IMR-90 (cell line): ENCODE data around the gene FCN1. TPM values are rescaled to one million over a fixed set of nuclear protein-coding genes. Genes with fewer than 3 reads are reported as not detected.

ENCODE experiments used
- ATAC-seq: fragments of 200-7000 bp; cut with Tn5 transposase; 2 replicates; pipeline ENCODE4 v1.9.1; 2020; ENCODE audit warnings: low read depth, mild to moderate bottlenecking, moderate library complexity
- BruUV-seq: library from RNA; stranded (reverse); fragments of 400-500 nt; replicated peaks from 2 replicates; lab custom pipeline; 2021; lab: Mats Ljungman, UMichigan
- CTCF ChIA-PET: fragments of 300-600 bp; formaldehyde crosslinking; extraction: SDS; loops from one replicate; lab custom pipeline; 2021; ENCODE audit warnings: antibody characterized with exemption; lab: Yijun Ruan, JAX
- POLR2A ChIA-PET: fragments of 300-600 bp; sonication (Branson Sonifier 250); formaldehyde crosslinking; loops from one replicate; lab custom pipeline; 2022; ENCODE audit warnings: antibody characterized with exemption; ENCODE audit not compliant: unreplicated experiment; lab: Charles Lee
- DNase-seq: peaks from one replicate; pipeline ENCODE4 v3.0.0; 2013
- H2AFZ ChIP-seq: replicated peaks from 2 replicates; pipeline ENCODE3; 2013; ENCODE audit warnings: low read length, mild to moderate bottlenecking; ENCODE audit not compliant: poor library complexity
- H2AK5ac ChIP-seq: 2 replicates; pipeline ENCODE4 v1.6.1; 2013; ENCODE audit warnings: low read depth, low read length, inconsistent platforms
- H2AK9ac ChIP-seq: replicated peaks from 2 replicates; pipeline ENCODE3; 2013; ENCODE audit warnings: mild to moderate bottlenecking, low read depth, low read length, moderate library complexity; ENCODE audit not compliant: poor library complexity
- H2BK120ac ChIP-seq: 2 replicates; pipeline ENCODE4 v1.6.1; 2013; ENCODE audit warnings: low read depth, low read length, inconsistent platforms
- H2BK15ac ChIP-seq: 3 replicates; pipeline ENCODE4 v1.6.1; 2013; ENCODE audit warnings: low read depth, low read length, inconsistent platforms
- H2BK20ac ChIP-seq: 2 replicates; pipeline ENCODE4 v1.6.1; 2013; ENCODE audit warnings: low read depth, mild to moderate bottlenecking, inconsistent platforms, low read length, moderate library complexity
- H2BK5ac ChIP-seq: 2 replicates; pipeline ENCODE4 v1.6.1; 2013; ENCODE audit warnings: mild to moderate bottlenecking, low read depth, low read length, inconsistent platforms; ENCODE audit not compliant: poor library complexity, severe bottlenecking
- H3K14ac ChIP-seq: replicated peaks from 2 replicates; pipeline ENCODE4 v1.6.1; 2013; ENCODE audit warnings: low read depth, low read length, inconsistent platforms
- H3K18ac ChIP-seq: 2 replicates; pipeline ENCODE4 v1.6.1; 2013; ENCODE audit warnings: low read depth, low read length, control low read depth
- H3K23ac ChIP-seq: 2 replicates; pipeline ENCODE4 v1.6.1; 2013; ENCODE audit warnings: low read depth, low read length, inconsistent platforms
- H3K27ac ChIP-seq: 2 replicates; pipeline ENCODE4 v1.5.1; 2013; ENCODE audit warnings: mild to moderate bottlenecking, control low read depth, low read length; ENCODE audit not compliant: insufficient read depth
- H3K27me3 ChIP-seq: 2 replicates; pipeline ENCODE4 v1.6.1; 2013; ENCODE audit warnings: low read length; ENCODE audit not compliant: control insufficient read depth, insufficient read depth
- H3K36me3 ChIP-seq: 2 replicates; pipeline ENCODE4 v1.6.1; 2013; ENCODE audit warnings: low read length, mixed read lengths; ENCODE audit not compliant: control insufficient read depth, insufficient read depth
- H3K4ac ChIP-seq: 2 replicates; pipeline ENCODE4 v1.6.1; 2013; ENCODE audit warnings: low read depth, low read length, inconsistent platforms
- H3K4me1 ChIP-seq: 2 replicates; pipeline ENCODE4 v1.6.1; 2013; ENCODE audit warnings: low read length, mixed read lengths; ENCODE audit not compliant: control insufficient read depth, insufficient read depth
- H3K4me2 ChIP-seq: 2 replicates; pipeline ENCODE4 v1.6.1; 2013; ENCODE audit warnings: low read depth, mild to moderate bottlenecking, control low read depth, low read length, moderate library complexity
- H3K4me3 ChIP-seq: 2 replicates; pipeline ENCODE4 v1.5.1; 2013; ENCODE audit warnings: low read depth, mild to moderate bottlenecking, control low read depth, low read length, moderate library complexity; ENCODE audit not compliant: insufficient read depth
- H3K56ac ChIP-seq: 2 replicates; pipeline ENCODE4 v1.6.1; 2013; ENCODE audit warnings: low read length, inconsistent platforms; ENCODE audit not compliant: insufficient read depth; ENCODE audit errors: extremely low read depth
- H3K79me1 ChIP-seq, 2 experiments: 2 replicates each; pipeline ENCODE4 v1.6.1; 2013; ENCODE audit warnings: low read length in 2 of 2, inconsistent platforms in 1 of 2, low read depth in 1 of 2
- H3K9ac ChIP-seq: 2 replicates; pipeline ENCODE4 v1.6.1; 2013; ENCODE audit warnings: low read depth, low read length, control low read depth
- H3K9me1 ChIP-seq: 2 replicates; pipeline ENCODE4 v1.6.1; 2013; ENCODE audit warnings: low read length, inconsistent platforms; ENCODE audit not compliant: insufficient read depth
- H3K9me3 ChIP-seq: 2 replicates; pipeline ENCODE4 v1.6.1; 2013; ENCODE audit warnings: low read length; ENCODE audit not compliant: control insufficient read depth, insufficient read depth
- H4K20me1 ChIP-seq: 2 replicates; pipeline ENCODE4 v1.6.1; 2013; ENCODE audit warnings: low read length, inconsistent platforms; ENCODE audit not compliant: insufficient read depth
- H4K5ac ChIP-seq: 2 replicates; pipeline ENCODE4 v1.6.1; 2013; ENCODE audit warnings: mild to moderate bottlenecking, low read depth, low read length, control low read depth
- H4K8ac ChIP-seq, 2 experiments: 2 replicates each; pipeline ENCODE4 v1.6.1; 2013; ENCODE audit warnings: low read depth in 2 of 2, low read length in 2 of 2, control low read depth in 1 of 2, inconsistent platforms in 1 of 2
- H4K91ac ChIP-seq: 2 replicates; pipeline ENCODE4 v1.6.1; 2013; ENCODE audit warnings: low read depth, low read length, inconsistent platforms; ENCODE audit not compliant: insufficient read depth
- BHLHE40 ChIP-seq: fragments of 150-350 bp; IDR thresholded peaks from 2 replicates; pipeline ENCODE4 v1.6.1; 2016; ENCODE audit warnings: mild to moderate bottlenecking, low read depth, low read length
- CHD1 ChIP-seq: IDR thresholded peaks from 2 replicates; pipeline ENCODE4 v1.6.1; 2012; ENCODE audit warnings: low read depth, low read length, improper control_type of control experiment
- FOS ChIP-seq: fragments of 150-350 bp; IDR thresholded peaks from 2 replicates; pipeline ENCODE4 v1.6.1; 2016; ENCODE audit warnings: low read depth, low read length
- RCOR1 ChIP-seq: IDR thresholded peaks from 2 replicates; pipeline ENCODE4 v1.6.1; 2012; ENCODE audit warnings: mild to moderate bottlenecking, low read length, improper control_type of control experiment; ENCODE audit not compliant: insufficient replicate concordance
- RFX5 ChIP-seq: IDR thresholded peaks from 2 replicates; pipeline ENCODE4 v1.8.0; 2012; ENCODE audit warnings: low read depth, mild to moderate bottlenecking, low read length, moderate library complexity
- SMC3 ChIP-seq: fragments of 150-350 bp; IDR thresholded peaks from 2 replicates; pipeline ENCODE4 v1.6.1; 2016; ENCODE audit warnings: low read depth, mild to moderate bottlenecking, antibody characterized with exemption, low read length, moderate library complexity
- WGBS, 2 experiments: methylation state at CpG; one replicate each; pipeline versions ENCODE4 v1.1.5 to v1.1.7; 2013; ENCODE audit warnings: missing lambda C conversion rate in 2 of 2; ENCODE audit not compliant: insufficient read length in 1 of 2; ENCODE audit errors: extremely low coverage in 2 of 2; 5-methylcytosine and 5-hydroxymethylcytosine counted together
- dilution Hi-C: fragments of 300-500 bp; cut with HindIII; formaldehyde crosslinking; loops from one replicate; pipeline ENCODE4 v1.14.3; 2018; ENCODE audit warnings: low sequenced_read_pairs; ENCODE audit not compliant: unreplicated experiment
- in situ Hi-C: fragments of 300-500 bp; cut with MboI; formaldehyde crosslinking; loops from 3 replicates; pipeline ENCODE4 v1.14.3; 2019; ENCODE audit warnings: low sequenced_read_pairs, inconsistent platforms, mixed read lengths
- intact Hi-C: fragments of 100-400 bp; cut with micrococcal nuclease; formaldehyde crosslinking; loops from 2 replicates; pipeline ENCODE4 v1.10.0; 2022
- polyA plus RNA-seq, 3 experiments: library from polyadenylated mRNA; depleted of rRNA; stranded (reverse); fragments of >200 nt; gene quantifications; 2 replicates each; pipeline ENCODE4 v1.2.3, GENCODE V29; 2012; ENCODE audit warnings: low replicate concordance in 1 of 3
- total RNA-seq: library from RNA; depleted of rRNA; stranded (reverse); fragments of >200 nt; gene quantifications from 2 replicates; pipeline ENCODE4 v1.2.3, GENCODE V29; 2012
- TF ChIP-seq, protein P1 (sequence below): fragments of 150-350 bp; IDR thresholded peaks from 2 replicates; pipeline ENCODE4 v1.6.1; 2016; ENCODE audit warnings: low read depth, mild to moderate bottlenecking, low read length, moderate library complexity, borderline replicate concordance
- TF ChIP-seq, protein P2 (sequence below): fragments of 150-350 bp; IDR thresholded peaks from 2 replicates; pipeline ENCODE4 v1.6.1; 2017; ENCODE audit warnings: mild to moderate bottlenecking, antibody characterized with exemption, low read length, low read depth

Gene FCN1
- total and polyA plus RNA-seq, 2 of the 4 experiments (the other 2 are of a cell fraction), result not detected

DNA sequence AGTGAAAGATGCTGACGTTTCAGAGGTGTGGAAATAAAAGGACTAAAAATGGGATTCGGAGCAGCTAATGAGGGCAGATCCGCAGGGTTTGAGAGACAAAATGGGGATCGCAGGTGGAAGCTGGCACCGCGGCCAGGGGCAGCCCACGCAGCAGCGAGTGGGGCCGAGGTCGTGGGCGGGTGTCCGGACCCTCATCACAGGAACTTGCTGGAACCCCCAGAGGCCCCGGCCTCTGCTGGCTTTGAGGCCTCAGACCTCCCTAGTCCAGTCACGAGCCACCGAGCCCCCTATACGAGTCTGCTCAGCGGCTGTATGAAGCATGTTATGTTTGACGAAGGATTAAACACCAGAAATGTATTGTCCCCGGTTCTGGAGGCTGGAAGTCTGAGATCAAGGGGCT, 45.8 kb upstream of the FCN1 start:
- DNase-seq (no peak), ATAC-seq (no peak)
- Histone ChIP-seq H4K20me1 (no peaks in the 10 kb centered on the region), H2AK5ac (no peak overlapping the region), H3K14ac (no peak overlapping the region), H3K4me2 (no peak overlapping the region), H4K5ac (no peak overlapping the region), H4K8ac (no peak overlapping the region), H3K4me1 (no peaks in the 10 kb centered on the region; the same call in 1 of the 2 replicates), H3K9me3 (no peaks in the 10 kb centered on the region), H2BK15ac (no peak overlapping the region), H3K27me3 (peaks cover 3% of the 10 kb centered on the region; the same call in 1 of the 2 replicates), H3K18ac (no peak overlapping the region), H3K27ac (no peak overlapping the region), H3K36me3 (no peaks in the 10 kb centered on the region), H3K9me1 (no peaks in the 10 kb centered on the region), H3K9ac (no peak overlapping the region), H3K23ac (no peak overlapping the region), H4K91ac (no peak overlapping the region), H2BK5ac (no peak overlapping the region), H3K4ac (no peak overlapping the region), H3K4me3 (no peak overlapping the region), H3K79me1 (no peaks in the 10 kb centered on the region), H2AK9ac (no peak overlapping the region), H2BK120ac (no peak overlapping the region), H3K56ac (no peak overlapping the region), H2BK20ac (no peak overlapping the region), H2AFZ (no peak overlapping the region)
- 79% methylated on average over 2 of the region's 19 CpGs; no CpG with 5 or more reads in 1 of the 2 experiments for WGBS, 2 experiments
- ChIA-PET CTCF (no interaction called here), POLR2A (no interaction called here)
- intact Hi-C loops (no loop called here), dilution Hi-C loops (no loop called here), in situ Hi-C loops (no loop called here)
- BruUV-seq, result no TSS peak
- TF ChIP-seq SMC3, result no peak
- TF ChIP-seq, protein P1, sequence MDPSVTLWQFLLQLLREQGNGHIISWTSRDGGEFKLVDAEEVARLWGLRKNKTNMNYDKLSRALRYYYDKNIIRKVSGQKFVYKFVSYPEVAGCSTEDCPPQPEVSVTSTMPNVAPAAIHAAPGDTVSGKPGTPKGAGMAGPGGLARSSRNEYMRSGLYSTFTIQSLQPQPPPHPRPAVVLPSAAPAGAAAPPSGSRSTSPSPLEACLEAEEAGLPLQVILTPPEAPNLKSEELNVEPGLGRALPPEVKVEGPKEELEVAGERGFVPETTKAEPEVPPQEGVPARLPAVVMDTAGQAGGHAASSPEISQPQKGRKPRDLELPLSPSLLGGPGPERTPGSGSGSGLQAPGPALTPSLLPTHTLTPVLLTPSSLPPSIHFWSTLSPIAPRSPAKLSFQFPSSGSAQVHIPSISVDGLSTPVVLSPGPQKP, result no peak
- TF ChIP-seq CHD1, result no peak
- TF ChIP-seq RCOR1, result no peak
- TF ChIP-seq BHLHE40, result no peak
- no peak for TF ChIP-seq RFX5
- TF ChIP-seq, protein P2, sequence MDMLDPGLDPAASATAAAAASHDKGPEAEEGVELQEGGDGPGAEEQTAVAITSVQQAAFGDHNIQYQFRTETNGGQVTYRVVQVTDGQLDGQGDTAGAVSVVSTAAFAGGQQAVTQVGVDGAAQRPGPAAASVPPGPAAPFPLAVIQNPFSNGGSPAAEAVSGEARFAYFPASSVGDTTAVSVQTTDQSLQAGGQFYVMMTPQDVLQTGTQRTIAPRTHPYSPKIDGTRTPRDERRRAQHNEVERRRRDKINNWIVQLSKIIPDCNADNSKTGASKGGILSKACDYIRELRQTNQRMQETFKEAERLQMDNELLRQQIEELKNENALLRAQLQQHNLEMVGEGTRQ, result no peak
- TF ChIP-seq FOS, result no peak
